Cardiac fibroblast (primary cell): ENCODE results near the gene SPPL3.

Experiments used
- DNase-seq, 2 donors: peaks; one replicate each; pipeline versions ENCODE4 v3.0.0 to v3.0.0-alpha.2; 2010; ENCODE audit warnings: low read depth in 2 of 2
- H3K4me3 ChIP-seq, 2 donors: replicated peaks in 1 of 2; 1 replicate in 1 of 2; 2 replicates in 1 of 2; pipeline ENCODE4 v1.5.1; 2011; ENCODE audit warnings: low read depth in 2 of 2, low read length in 2 of 2, mild to moderate bottlenecking in 2 of 2, moderate library complexity in 1 of 2
- TF ChIP-seq, protein P1 (sequence below): IDR thresholded peaks from one replicate; pipeline ENCODE4 v1.5.1; 2011; ENCODE audit warnings: low read depth, mild to moderate bottlenecking, low read length, inconsistent platforms

The SPPL3 gene

DNA sequence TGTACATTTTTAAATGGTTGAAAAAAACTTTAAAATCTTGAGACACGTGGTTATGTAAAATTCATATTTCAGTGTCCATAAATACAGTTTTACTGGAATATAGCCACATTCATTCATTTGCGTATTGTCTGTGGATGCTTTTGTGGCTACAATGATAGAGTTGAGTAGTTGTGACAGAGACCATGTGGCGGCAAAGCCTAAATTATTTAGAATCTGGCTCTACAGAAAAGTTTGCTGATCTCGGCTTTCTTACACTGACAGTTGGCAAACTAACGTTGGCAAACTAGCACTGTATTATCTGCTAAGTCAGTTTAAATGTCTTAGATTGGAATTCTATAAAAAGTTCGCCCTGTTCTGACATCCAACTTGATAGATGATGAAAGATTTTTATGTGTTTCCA is 191.5 kb downstream of the SPPL3 start:
- DNase-seq: no peak
- TF ChIP-seq, protein P1, sequence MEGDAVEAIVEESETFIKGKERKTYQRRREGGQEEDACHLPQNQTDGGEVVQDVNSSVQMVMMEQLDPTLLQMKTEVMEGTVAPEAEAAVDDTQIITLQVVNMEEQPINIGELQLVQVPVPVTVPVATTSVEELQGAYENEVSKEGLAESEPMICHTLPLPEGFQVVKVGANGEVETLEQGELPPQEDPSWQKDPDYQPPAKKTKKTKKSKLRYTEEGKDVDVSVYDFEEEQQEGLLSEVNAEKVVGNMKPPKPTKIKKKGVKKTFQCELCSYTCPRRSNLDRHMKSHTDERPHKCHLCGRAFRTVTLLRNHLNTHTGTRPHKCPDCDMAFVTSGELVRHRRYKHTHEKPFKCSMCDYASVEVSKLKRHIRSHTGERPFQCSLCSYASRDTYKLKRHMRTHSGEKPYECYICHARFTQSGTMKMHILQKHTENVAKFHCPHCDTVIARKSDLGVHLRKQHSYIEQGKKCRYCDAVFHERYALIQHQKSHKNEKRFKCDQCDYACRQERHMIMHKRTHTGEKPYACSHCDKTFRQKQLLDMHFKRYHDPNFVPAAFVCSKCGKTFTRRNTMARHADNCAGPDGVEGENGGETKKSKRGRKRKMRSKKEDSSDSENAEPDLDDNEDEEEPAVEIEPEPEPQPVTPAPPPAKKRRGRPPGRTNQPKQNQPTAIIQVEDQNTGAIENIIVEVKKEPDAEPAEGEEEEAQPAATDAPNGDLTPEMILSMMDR: no peak
- no peak overlapping the region for H3K4me3 ChIP-seq
